Measurements from ENCODE around the gene IPO4. TPM values are rescaled to one million over a fixed set of nuclear protein-coding genes. Genes with fewer than 3 reads are reported as not detected.
A peak's percentile ranks its signal among the peaks of the same experiment; 100 is the strongest.

The IPO4 gene
- total and polyA plus RNA-seq, 10 of the 15 experiments (the other 5 are each of a cell fraction or from before 2014, with no cell fraction given) = 7.8 to 139 (median 37.6) TPM

DNA sequence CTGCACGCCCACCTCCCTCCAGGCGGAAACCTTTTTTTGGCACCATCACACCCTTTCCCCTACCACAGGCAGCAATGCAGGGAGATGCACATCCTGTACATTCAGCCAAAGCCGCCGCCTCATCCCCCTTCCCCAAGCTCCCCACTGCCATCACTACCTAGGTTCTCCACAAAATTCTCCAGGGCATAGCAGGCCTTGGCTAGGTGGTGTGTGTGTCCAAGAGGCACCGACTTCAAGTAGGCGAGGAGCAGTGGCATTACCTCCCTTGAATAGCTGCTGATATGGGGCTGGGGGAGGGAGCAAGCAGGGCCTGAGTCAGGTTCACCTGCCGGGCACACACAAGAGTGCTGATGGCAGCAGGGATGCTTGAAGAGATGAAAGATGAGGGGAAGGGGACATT is 3.6 kb downstream of the IPO4 start:
- Histone ChIP-seq H3K79me2 (ENCODE audit: control insufficient read depth, insufficient read depth, low read length) (peaks cover 20% of the 10 kb centered on the region), H3K4me1 (ENCODE audit: control insufficient read depth, insufficient read depth, low read length) (0 out of 2 replicates have a peak, but pooled peaks cover 4% of the 10 kb centered on the region), H3K36me3 (ENCODE audit: control insufficient read depth in 2 of 2, insufficient read depth in 2 of 2, low read length in 1 of 2) (peaks cover 17 to 44% of the 10 kb centered on the region in 2 experiments), H4K20me1 (ENCODE audit: control insufficient read depth, insufficient read depth) (no peaks in the 10 kb centered on the region), H3K4me2 (ENCODE audit: control insufficient read depth, insufficient read depth) (no peak overlapping the region), H3K27ac (ENCODE audit: control insufficient read depth, insufficient read depth) (no peak overlapping the region), H3K4me3 (no peak overlapping the region), H3K9me3 (replicated peaks; ENCODE audit: control insufficient read depth, insufficient read depth, low read length) (no peaks in the 10 kb centered on the region), H3K27me3 (replicated peaks in 1 of 2; ENCODE audit: control insufficient read depth in 2 of 2, insufficient read depth in 2 of 2, low read length in 1 of 2) (no peaks in the 10 kb centered on the region), H3K9ac (ENCODE audit: control insufficient read depth, insufficient read depth, low read length) (no peak overlapping the region), H2AFZ (ENCODE audit: control insufficient read depth, low read depth, low read length) (no peak overlapping the region)
- WGBS (ENCODE audit: insufficient coverage, insufficient replicate concordance, low lambda C conversion rate, missing lambda C conversion rate) = 96% methylated on average over 7 of the region's 7 CpGs
- ChIA-PET POLR2A (no interaction called here), CTCF (no interaction called here), SMC1A (ENCODE audit: uncharacterized antibody, unreplicated experiment) (interaction anchor here (1.5 kb wide), 1 partner anchor 11 kb away, joined by 3 read pairs; no protein-coding TSS in a partner anchor), RAD21 (ENCODE audit: unreplicated experiment) (no interaction called here)
- ATAC-seq (no peak), FAIRE-seq (no peak), DNase-seq (ENCODE audit: low read depth, low spot score) (no peak)
- in situ Hi-C loops (cut with MboI) (no loop called here), intact Hi-C loops (cut with micrococcal nuclease; ENCODE audit: unreplicated experiment) (no loop called here)
- no TSS peak for BruUV-seq (replicated peaks)
- no peak for TF ChIP-seq LARP7 (IDR thresholded peaks at IDR 0.05)
- TF ChIP-seq, protein P1, sequence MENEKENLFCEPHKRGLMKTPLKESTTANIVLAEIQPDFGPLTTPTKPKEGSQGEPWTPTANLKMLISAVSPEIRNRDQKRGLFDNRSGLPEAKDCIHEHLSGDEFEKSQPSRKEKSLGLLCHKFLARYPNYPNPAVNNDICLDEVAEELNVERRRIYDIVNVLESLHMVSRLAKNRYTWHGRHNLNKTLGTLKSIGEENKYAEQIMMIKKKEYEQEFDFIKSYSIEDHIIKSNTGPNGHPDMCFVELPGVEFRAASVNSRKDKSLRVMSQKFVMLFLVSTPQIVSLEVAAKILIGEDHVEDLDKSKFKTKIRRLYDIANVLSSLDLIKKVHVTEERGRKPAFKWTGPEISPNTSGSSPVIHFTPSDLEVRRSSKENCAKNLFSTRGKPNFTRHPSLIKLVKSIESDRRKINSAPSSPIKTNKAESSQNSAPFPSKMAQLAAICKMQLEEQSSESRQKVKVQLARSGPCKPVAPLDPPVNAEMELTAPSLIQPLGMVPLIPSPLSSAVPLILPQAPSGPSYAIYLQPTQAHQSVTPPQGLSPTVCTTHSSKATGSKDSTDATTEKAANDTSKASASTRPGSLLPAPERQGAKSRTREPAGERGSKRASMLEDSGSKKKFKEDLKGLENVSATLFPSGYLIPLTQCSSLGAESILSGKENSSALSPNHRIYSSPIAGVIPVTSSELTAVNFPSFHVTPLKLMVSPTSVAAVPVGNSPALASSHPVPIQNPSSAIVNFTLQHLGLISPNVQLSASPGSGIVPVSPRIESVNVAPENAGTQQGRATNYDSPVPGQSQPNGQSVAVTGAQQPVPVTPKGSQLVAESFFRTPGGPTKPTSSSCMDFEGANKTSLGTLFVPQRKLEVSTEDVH (IDR thresholded peaks at IDR 0.05; ENCODE audit: low read depth, partially characterized antibody) = no peak
- peak; percentile 33 for TF ChIP-seq POLR2A (IDR thresholded peaks at IDR 0.05; ENCODE audit: low read depth, low read length)
- no peak for TF ChIP-seq MTA3 (IDR thresholded peaks at IDR 0.05; ENCODE audit: borderline replicate concordance, low read length)

All from GM12878 (cell line).